Activated naive CD8-positive, alpha-beta T cell treated with anti-CD3 and anti-CD28 coated beads, Interleukin-2, amount 50 U/mL, for 24 hours (primary cell): ENCODE measurements around the gene LRRC8C.
A peak's percentile ranks its signal among the peaks of the same experiment; 100 is the strongest.

ENCODE experiments used
- ATAC-seq: fragments of 150-1000 bp; cut with Tn5 transposase; one replicate; pipeline ENCODE4 v1.10.0; 2021
- DNase-seq: peaks from one replicate; pipeline ENCODE4 v3.0.0; 2021
- H3K27ac Mint-ChIP-seq: one replicate; pipeline ENCODE4 v1.8.0; 2021; ENCODE audit warnings: mild to moderate bottlenecking, mixed read lengths
- H3K27me3 Mint-ChIP-seq: one replicate; pipeline ENCODE4 v1.8.0; 2021; ENCODE audit warnings: mixed read lengths
- H3K36me3 Mint-ChIP-seq: one replicate; pipeline ENCODE4 v1.8.0; 2021; ENCODE audit warnings: low read depth, mixed read lengths
- H3K4me1 Mint-ChIP-seq: one replicate; pipeline ENCODE4 v1.8.0; 2021; ENCODE audit warnings: mixed read lengths
- H3K4me3 Mint-ChIP-seq: one replicate; pipeline ENCODE4 v1.8.0; 2021; ENCODE audit warnings: mild to moderate bottlenecking, moderate library complexity, mixed read lengths
- H3K9me3 Mint-ChIP-seq: one replicate; pipeline ENCODE4 v1.8.0; 2021; ENCODE audit warnings: mixed read lengths

LRRC8C gene

GRCh38 chr1:89705901-89706699 lies 73.2 kb downstream of the LRRC8C start:
- peaks cover 64% of the 10 kb centered on the region for H3K36me3 Mint-ChIP-seq

GRCh38 chr1:89706700-89707012 lies 73.7 kb downstream of the LRRC8C start:
- ATAC-seq, result no peak
- H3K4me3 Mint-ChIP-seq, result no peak overlapping the region
- H3K36me3 Mint-ChIP-seq, result peaks cover 64% of the 10 kb centered on the region
- H3K27me3 Mint-ChIP-seq, result no peaks in the 10 kb centered on the region
- no peak for DNase-seq
- peaks cover 70% of the 10 kb centered on the region for H3K4me1 Mint-ChIP-seq
- peak overlapping the region; percentile 61 for H3K27ac Mint-ChIP-seq
- peaks cover 11% of the 10 kb centered on the region for H3K9me3 Mint-ChIP-seq

More at GRCh38 chr1:89705901-89706699, 73.2 kb downstream of the LRRC8C start:
- H3K9me3 Mint-ChIP-seq, result peaks cover 11% of the 10 kb centered on the region
- peak overlapping the region; percentile 61 for H3K27ac Mint-ChIP-seq
- H3K4me3 Mint-ChIP-seq, result no peak overlapping the region
- DNase-seq (no peak), ATAC-seq (no peak)
- H3K27me3 Mint-ChIP-seq, result no peaks in the 10 kb centered on the region
- peaks cover 70% of the 10 kb centered on the region for H3K4me1 Mint-ChIP-seq

- Mint-ChIP-seq H3K4me3 (no peak overlapping the region), H3K4me1 (peaks cover 59% of the 10 kb centered on the region), H3K9me3 (peaks cover 7% of the 10 kb centered on the region), H3K36me3 (peaks cover 68% of the 10 kb centered on the region), H3K27me3 (no peaks in the 10 kb centered on the region), H3K27ac (peak overlapping the region; percentile 14)
- no peak for DNase-seq
- ATAC-seq, result no peak
Observed at GRCh38 chr1:89708751-89709375, 75.9 kb downstream of the LRRC8C start.

- Mint-ChIP-seq H3K36me3 (peaks cover 75% of the 10 kb centered on the region), H3K9me3 (no peaks in the 10 kb centered on the region), H3K4me3 (no peak overlapping the region), H3K4me1 (peaks cover 66% of the 10 kb centered on the region), H3K27me3 (no peaks in the 10 kb centered on the region), H3K27ac (peak overlapping the region; percentile 79)
- no peak for DNase-seq
- no peak for ATAC-seq
Observed at GRCh38 chr1:89710498-89711139, 77.7 kb downstream of the LRRC8C start.

- H3K36me3 Mint-ChIP-seq, result peaks cover 77% of the 10 kb centered on the region
- peaks cover 66% of the 10 kb centered on the region for H3K4me1 Mint-ChIP-seq
- peak; percentile 94 for ATAC-seq
- H3K27me3 Mint-ChIP-seq, result no peaks in the 10 kb centered on the region
- DNase-seq, result no peak
- no peaks in the 10 kb centered on the region for H3K9me3 Mint-ChIP-seq
- H3K27ac Mint-ChIP-seq, result peak overlapping the region; percentile 79
- H3K4me3 Mint-ChIP-seq, result no peak overlapping the region
Observed at GRCh38 chr1:89711140-89711778, 78.3 kb downstream of the LRRC8C start.

- no peak for DNase-seq
- Mint-ChIP-seq H3K9me3 (no peaks in the 10 kb centered on the region), H3K4me3 (no peak overlapping the region), H3K4me1 (peaks cover 68% of the 10 kb centered on the region), H3K36me3 (peaks cover 83% of the 10 kb centered on the region), H3K27ac (peak overlapping the region; percentile 35), H3K27me3 (no peaks in the 10 kb centered on the region)
- ATAC-seq, result no peak
Observed at GRCh38 chr1:89712420-89712819, 79.5 kb downstream of the LRRC8C start.

- peaks cover 69% of the 10 kb centered on the region for H3K36me3 Mint-ChIP-seq
- no peaks in the 10 kb centered on the region for H3K27me3 Mint-ChIP-seq
- no peak for ATAC-seq
- DNase-seq, result no peak
- no peak overlapping the region for H3K4me3 Mint-ChIP-seq
- peak overlapping the region; percentile 99 for H3K27ac Mint-ChIP-seq
- no peaks in the 10 kb centered on the region for H3K9me3 Mint-ChIP-seq
- H3K4me1 Mint-ChIP-seq, result peaks cover 83% of the 10 kb centered on the region
Observed at GRCh38 chr1:89715677-89716076, 82.8 kb downstream of the LRRC8C start.

GRCh38 chr1:89719502-89720306 lies 86.8 kb downstream of the LRRC8C start:
- peaks cover 7% of the 10 kb centered on the region for H3K9me3 Mint-ChIP-seq
- H3K4me1 Mint-ChIP-seq, result peaks cover 97% of the 10 kb centered on the region
- peaks cover 45% of the 10 kb centered on the region for H3K36me3 Mint-ChIP-seq
- H3K27ac Mint-ChIP-seq, result peak overlapping the region; percentile 99
- ATAC-seq (peak; percentile 87), DNase-seq (no peak)
- no peaks in the 10 kb centered on the region for H3K27me3 Mint-ChIP-seq
- H3K4me3 Mint-ChIP-seq, result peak overlapping the region; percentile 74

- H3K4me3 Mint-ChIP-seq, result peak overlapping the region; percentile 44
- no peak for ATAC-seq
- H3K27me3 Mint-ChIP-seq, result no peaks in the 10 kb centered on the region
- H3K27ac Mint-ChIP-seq, result peak overlapping the region; percentile 99
- DNase-seq, result no peak
- H3K4me1 Mint-ChIP-seq, result peaks cover 98% of the 10 kb centered on the region
- peaks cover 39% of the 10 kb centered on the region for H3K36me3 Mint-ChIP-seq
- H3K9me3 Mint-ChIP-seq, result peaks cover 7% of the 10 kb centered on the region
Observed at GRCh38 chr1:89720839-89721238, 87.9 kb downstream of the LRRC8C start.

GRCh38 chr1:89721351-89721750 lies 88.4 kb downstream of the LRRC8C start:
- DNase-seq, result no peak
- Mint-ChIP-seq H3K9me3 (peaks cover 7% of the 10 kb centered on the region), H3K36me3 (peaks cover 41% of the 10 kb centered on the region), H3K27ac (peak overlapping the region; percentile 99), H3K4me3 (peak overlapping the region; percentile 44), H3K27me3 (no peaks in the 10 kb centered on the region), H3K4me1 (peaks cover 98% of the 10 kb centered on the region)
- ATAC-seq, result peak; percentile 16

- no peak for ATAC-seq
- DNase-seq, result no peak
- Mint-ChIP-seq H3K4me1 (peaks cover 98% of the 10 kb centered on the region), H3K27ac (peak overlapping the region; percentile 99), H3K9me3 (peaks cover 10% of the 10 kb centered on the region), H3K4me3 (peak overlapping the region; percentile 25), H3K27me3 (no peaks in the 10 kb centered on the region), H3K36me3 (peaks cover 37% of the 10 kb centered on the region)
Observed at GRCh38 chr1:89723144-89723543, 90.2 kb downstream of the LRRC8C start.

- Mint-ChIP-seq H3K4me1 (peaks cover 98% of the 10 kb centered on the region), H3K27me3 (no peaks in the 10 kb centered on the region), H3K36me3 (peaks cover 42% of the 10 kb centered on the region), H3K9me3 (peaks cover 10% of the 10 kb centered on the region), H3K4me3 (peak overlapping the region; percentile 44), H3K27ac (peak overlapping the region; percentile 99)
- ATAC-seq, result no peak
- no peak for DNase-seq
Observed at GRCh38 chr1:89723863-89724262, 90.9 kb downstream of the LRRC8C start.

GRCh38 chr1:89724369-89725010 lies 91.6 kb downstream of the LRRC8C start:
- Mint-ChIP-seq H3K27me3 (no peaks in the 10 kb centered on the region), H3K27ac (peak overlapping the region; percentile 99), H3K36me3 (peaks cover 43% of the 10 kb centered on the region), H3K9me3 (peaks cover 10% of the 10 kb centered on the region), H3K4me1 (peaks cover 97% of the 10 kb centered on the region), H3K4me3 (peak overlapping the region; percentile 44)
- peak; percentile 68 for DNase-seq
- ATAC-seq, result peak; percentile 95
